AG04449 (cell line): ENCODE measurements around the gene NME3.
A peak's percentile ranks its signal among the peaks of the same experiment; 100 is the strongest.

Experiments used
- CTCF ChIA-PET: fragments of 350-600 bp; formaldehyde crosslinking; extraction: SDS; loops from one replicate; lab custom pipeline; 2021; ENCODE audit warnings: antibody characterized with exemption; lab: Yijun Ruan, JAX
- POLR2A ChIA-PET: fragments of 400-600, 350-600 bp; formaldehyde crosslinking; extraction: SDS; loops from one replicate; lab custom pipeline; 2020; ENCODE audit warnings: antibody characterized with exemption, inconsistent platforms; lab: Yijun Ruan, JAX
- DNase-seq: peaks from one replicate; pipeline ENCODE4 v3.0.0-alpha.2; 2010; ENCODE audit warnings: low read depth, low spot score
- H3K4me3 ChIP-seq: 2 replicates; pipeline ENCODE4 v1.5.1; 2011; ENCODE audit warnings: low read depth, mild to moderate bottlenecking, control low read depth, low read length
- CTCF ChIP-seq: IDR thresholded peaks from one replicate; pipeline ENCODE4 v1.5.1; 2011; ENCODE audit warnings: mild to moderate bottlenecking, moderate library complexity, low read length, control low read depth, inconsistent platforms; ENCODE audit not compliant: insufficient read depth; ENCODE audit errors: missing control alignments

Gene NME3

GRCh38 chr16:1787056-1787321, 15.6 kb upstream of the NME3 start:
- H3K4me3 ChIP-seq, result no peak overlapping the region
- DNase-seq, result no peak
- ChIA-PET POLR2A (no interaction called here), CTCF (no interaction called here)
- no peak for TF ChIP-seq CTCF

DNA sequence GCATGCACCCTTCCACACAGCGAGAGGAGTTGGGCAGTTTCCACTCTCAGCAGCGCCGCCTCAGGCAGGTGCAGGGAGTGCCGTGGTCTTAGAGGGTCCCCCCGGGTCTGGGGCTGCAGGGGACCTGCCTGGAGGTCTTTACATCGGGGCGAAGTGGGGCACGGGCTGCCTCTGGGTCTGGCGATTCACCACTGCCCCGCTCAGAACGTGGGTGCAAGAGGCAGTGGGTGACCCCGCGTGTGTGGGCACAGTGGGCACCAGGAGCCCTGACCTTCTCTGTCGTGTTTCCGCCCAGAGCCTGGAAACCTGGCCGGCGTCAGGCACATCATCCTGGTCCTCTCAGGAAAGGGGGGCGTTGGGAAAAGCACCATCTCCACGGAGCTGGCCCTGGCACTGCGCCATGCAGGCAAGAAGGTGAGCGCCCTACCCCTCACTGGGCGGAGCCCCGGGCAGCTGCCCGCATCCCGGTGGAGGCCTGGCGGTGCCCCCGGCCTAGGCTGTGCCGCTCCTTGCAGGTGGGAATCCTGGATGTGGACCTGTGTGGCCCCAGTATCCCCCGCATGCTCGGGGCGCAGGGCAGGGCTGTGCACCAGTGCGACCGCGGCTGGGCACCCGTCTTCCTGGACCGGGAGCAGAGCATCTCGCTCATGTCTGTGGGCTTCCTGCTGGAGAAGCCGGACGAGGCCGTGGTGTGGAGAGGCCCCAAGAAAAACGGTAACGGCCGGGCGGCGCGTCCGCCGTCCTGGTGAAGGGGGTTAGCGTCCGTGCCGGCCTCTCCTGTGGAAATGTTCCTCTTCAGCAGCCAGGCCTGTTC, 15.1 kb upstream of the NME3 start:
- no peak for DNase-seq
- CTCF ChIA-PET, result no interaction called here
- POLR2A ChIA-PET, result no interaction called here
- H3K4me3 ChIP-seq, result no peak overlapping the region
- TF ChIP-seq CTCF, result no peak

- TF ChIP-seq CTCF, result no peak
These were observed 14.5 kb upstream of the NME3 start for GRCh38 chr16:1785846-1786170.

DNA sequence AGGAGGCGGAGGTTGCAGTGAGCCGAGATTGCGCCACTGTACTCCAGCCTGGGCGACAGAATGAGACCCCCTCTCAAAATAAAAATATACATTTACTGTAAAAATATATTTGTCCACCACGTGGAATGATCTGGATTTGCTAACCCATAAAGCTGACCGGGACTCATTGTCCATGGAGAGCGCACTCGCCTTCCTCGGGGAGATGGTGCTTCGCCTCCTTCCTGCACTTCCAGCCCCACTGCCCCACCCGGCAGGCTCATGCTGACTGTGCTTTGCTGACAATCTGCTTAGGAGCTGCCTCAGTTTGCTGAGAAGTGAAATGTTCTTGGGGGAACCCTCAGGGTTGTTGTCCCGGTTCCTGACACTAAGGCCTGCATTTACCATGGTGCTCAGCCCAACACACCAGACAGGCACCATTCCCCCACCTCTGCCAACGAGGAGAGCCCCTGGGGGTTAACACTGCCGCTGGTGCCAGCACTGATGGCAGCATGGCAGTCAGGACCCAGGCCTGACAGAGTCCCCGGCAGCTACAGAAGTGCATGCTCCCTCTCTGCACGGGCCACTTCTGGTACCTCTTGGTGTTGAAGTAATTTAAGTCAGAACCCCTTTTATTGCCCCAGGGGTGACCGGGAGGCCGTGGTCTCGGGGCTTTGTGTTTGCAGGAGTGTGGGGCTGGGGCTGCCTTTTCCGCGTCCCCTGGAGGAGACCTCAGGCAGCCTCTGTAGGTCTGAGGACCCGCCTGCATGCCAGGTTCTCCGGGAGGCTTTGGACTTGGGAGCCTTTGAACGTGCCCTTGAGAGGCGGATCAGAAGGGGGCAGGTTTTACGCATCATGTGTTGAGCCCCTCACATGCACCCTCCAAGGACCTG, 13.9 kb upstream of the NME3 start:
- ChIA-PET POLR2A (no interaction called here), CTCF (interaction anchor here (0.6 to 2.7 kb wide), 4 partner anchors 8 to 144 kb away, joined by 3 to 9 read pairs (median 6); partner anchors contain the start of gene IGFALS)
- DNase-seq, result no peak
- no peak overlapping the region for H3K4me3 ChIP-seq
- TF ChIP-seq CTCF, result no peak

More at GRCh38 chr16:1785846-1786170, 14.5 kb upstream of the NME3 start:
- H3K4me3 ChIP-seq, result no peak overlapping the region
- ChIA-PET CTCF (interaction anchor here (1.8 to 2.0 kb wide), 2 partner anchors 12 to 144 kb away, joined by 5 to 7 read pairs; no protein-coding TSS in a partner anchor), POLR2A (no interaction called here)
- DNase-seq, result no peak

DNA sequence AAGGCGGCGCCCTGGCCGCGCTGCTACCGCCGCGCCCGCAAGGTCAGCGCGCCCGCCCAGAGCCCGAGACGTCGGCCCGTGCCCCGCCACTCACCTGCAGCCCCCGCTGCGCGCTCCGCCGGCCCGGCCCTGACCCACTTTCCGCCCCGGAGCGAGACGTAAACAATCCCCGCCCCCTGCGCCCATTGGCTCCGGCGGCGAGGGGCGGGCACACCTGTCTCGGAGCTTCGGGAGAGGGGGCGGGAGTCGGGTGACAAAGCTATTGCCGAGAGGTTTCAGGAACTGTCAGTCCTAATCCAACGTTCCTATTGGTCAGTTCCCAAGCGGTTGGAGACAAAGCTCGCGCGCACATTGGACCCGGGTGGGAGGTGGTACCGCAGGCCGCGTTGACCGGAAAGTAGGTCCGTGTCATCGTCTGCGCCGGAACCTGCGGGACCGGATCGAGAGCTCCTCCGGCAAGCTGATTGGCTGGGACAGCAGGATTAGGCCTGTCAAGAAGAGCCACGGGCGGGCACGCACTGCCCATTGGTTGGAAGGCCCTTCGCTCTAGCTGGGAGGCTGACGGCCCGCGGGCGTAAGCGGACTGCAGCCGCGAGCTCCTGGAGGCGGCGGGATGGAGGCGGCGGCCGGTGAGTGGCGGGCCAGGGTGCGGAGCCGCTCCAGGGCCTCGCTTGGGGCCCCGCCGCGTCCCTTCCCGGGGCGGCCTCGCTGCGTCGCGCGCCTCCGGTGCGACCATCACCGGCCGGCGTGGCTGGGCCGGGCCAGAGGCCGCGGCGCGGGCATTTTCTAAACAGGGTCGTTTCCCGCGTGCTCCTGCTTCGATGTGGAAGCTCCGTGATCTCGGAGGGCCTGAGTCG, 11.3 kb upstream of the NME3 start, which contains the start of the genes NUBP2 and SPSB3:
TSS of gene NUBP2 (plus strand) at position 553 of the 857 bp plus-strand sequence. CDS start at position 614, 61 bp downstream.
TSS of gene SPSB3 (minus strand) at position 164 of the 857 bp plus-strand sequence. CDS start 1,088 bp downstream, outside the sequence.
- no peak for TF ChIP-seq CTCF
- DNase-seq, result peak; percentile 100
- POLR2A ChIA-PET, result interaction anchor here (0.7 to 2.0 kb wide), 9 partner anchors 9 to 362 kb away, joined by 3 to 31 read pairs (median 8); partner anchors contain the start of genes EME2, FAHD1, HAGH and MAPK8IP3
- H3K4me3 ChIP-seq, result peak within 1 kb of the TSS; percentile 81
- CTCF ChIA-PET, result interaction anchor here (0.8 to 2.7 kb wide), 7 partner anchors 9 to 147 kb away, joined by 3 to 9 read pairs (median 3); partner anchors contain the start of genes EME2, IGFALS and MRPS34
